ENCODE measurements around the gene GABRA4. TPM values are rescaled to one million over a fixed set of nuclear protein-coding genes. Genes with fewer than 3 reads are reported as not detected.

The GABRA4 gene
- total RNA-seq, 2 experiments from 2014 or later, result not detected

DNA sequence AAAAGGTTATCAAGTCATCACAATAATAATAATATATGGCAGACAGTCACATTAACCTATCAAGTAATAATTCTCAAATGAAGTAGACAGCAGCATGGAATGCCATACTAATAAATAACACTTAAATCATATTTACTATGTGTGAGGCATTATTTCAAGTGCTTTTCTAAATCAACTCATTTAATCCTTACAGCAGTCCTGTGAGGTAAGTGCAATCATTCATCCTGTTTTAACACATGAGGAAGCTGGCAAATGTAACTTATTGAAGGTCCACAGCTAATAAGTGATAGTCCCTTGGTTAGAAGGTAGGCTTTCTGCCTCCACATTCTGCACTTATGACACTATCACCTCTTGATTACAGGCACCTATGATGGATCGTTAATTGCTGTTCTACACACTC, 24.5 kb downstream of the GABRA4 start:
- Mint-ChIP-seq H3K27me3 (peaks cover 13% of the 10 kb centered on the region), H3K27ac (no peak overlapping the region), H3K4me3 (no peak overlapping the region), H3K9me3 (ENCODE audit: low read depth) (no peaks in the 10 kb centered on the region), H3K4me1 (no peaks in the 10 kb centered on the region), H3K36me3 (no peaks in the 10 kb centered on the region)
- CTCF ChIA-PET, result no interaction called here
- DNase-seq (no peak), ATAC-seq (no peak)

GRCh38 chr4:46967631-46968030, 25.8 kb downstream of the GABRA4 start:
- Mint-ChIP-seq H3K9me3 (ENCODE audit: low read depth) (no peaks in the 10 kb centered on the region), H3K36me3 (no peaks in the 10 kb centered on the region), H3K27ac (no peak overlapping the region), H3K4me1 (no peaks in the 10 kb centered on the region), H3K4me3 (no peak overlapping the region), H3K27me3 (peaks cover 17% of the 10 kb centered on the region)
- CTCF ChIA-PET, result no interaction called here
- ATAC-seq (no peak), DNase-seq (no peak)

- ATAC-seq (no peak), DNase-seq (no peak)
- Mint-ChIP-seq H3K36me3 (no peaks in the 10 kb centered on the region), H3K4me3 (no peak overlapping the region), H3K9me3 (ENCODE audit: low read depth) (no peaks in the 10 kb centered on the region), H3K27me3 (peaks cover 5% of the 10 kb centered on the region), H3K4me1 (no peaks in the 10 kb centered on the region), H3K27ac (no peak overlapping the region)
- CTCF ChIA-PET, result interaction anchor here (0.7 kb wide), 1 partner anchor 60 kb away, joined by 4 read pairs; no protein-coding TSS in a partner anchor
Measured at GRCh38 chr4:46958742-46959488, 34.5 kb downstream of the GABRA4 start.

- Mint-ChIP-seq H3K9me3 (ENCODE audit: low read depth) (no peaks in the 10 kb centered on the region), H3K27me3 (peaks cover 5% of the 10 kb centered on the region), H3K4me1 (no peaks in the 10 kb centered on the region), H3K36me3 (no peaks in the 10 kb centered on the region), H3K27ac (no peak overlapping the region), H3K4me3 (no peak overlapping the region)
- CTCF ChIA-PET, result no interaction called here
- ATAC-seq (no peak), DNase-seq (no peak)
Measured at GRCh38 chr4:46956451-46956850, 36.9 kb downstream of the GABRA4 start.

- DNase-seq, result no peak
- Mint-ChIP-seq H3K4me1 (no peaks in the 10 kb centered on the region), H3K9me3 (ENCODE audit: low read depth) (no peaks in the 10 kb centered on the region), H3K27ac (no peak overlapping the region), H3K36me3 (no peaks in the 10 kb centered on the region), H3K27me3 (peaks cover 5% of the 10 kb centered on the region), H3K4me3 (no peak overlapping the region)
- CTCF ChIA-PET, result no interaction called here
- no peak for ATAC-seq
Measured at GRCh38 chr4:46955601-46956000, 37.8 kb downstream of the GABRA4 start.

DNA sequence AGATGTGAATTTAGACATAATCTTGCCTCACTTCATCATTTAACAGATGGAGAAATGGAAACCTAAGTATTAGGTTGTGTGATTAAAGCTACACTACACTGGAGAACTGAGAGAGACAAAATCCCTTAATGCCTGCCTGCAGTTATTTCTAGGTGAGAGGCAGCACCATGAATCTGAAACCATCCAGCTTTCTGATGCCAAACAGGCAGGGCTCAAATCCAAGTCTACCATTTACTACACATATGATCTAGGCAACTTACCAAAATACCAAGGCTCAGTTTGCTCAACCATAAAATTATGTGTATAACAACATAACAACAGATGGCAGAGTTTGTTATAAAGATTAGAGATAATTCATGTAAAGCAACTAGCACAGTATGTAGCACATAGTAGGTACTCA, 38.7 kb downstream of the GABRA4 start:
- Mint-ChIP-seq H3K4me3 (no peak overlapping the region), H3K36me3 (no peaks in the 10 kb centered on the region), H3K9me3 (ENCODE audit: low read depth) (no peaks in the 10 kb centered on the region), H3K27ac (no peak overlapping the region), H3K27me3 (peaks cover 5% of the 10 kb centered on the region), H3K4me1 (no peaks in the 10 kb centered on the region)
- no peak for ATAC-seq
- DNase-seq, result no peak
- CTCF ChIA-PET, result no interaction called here

DNA sequence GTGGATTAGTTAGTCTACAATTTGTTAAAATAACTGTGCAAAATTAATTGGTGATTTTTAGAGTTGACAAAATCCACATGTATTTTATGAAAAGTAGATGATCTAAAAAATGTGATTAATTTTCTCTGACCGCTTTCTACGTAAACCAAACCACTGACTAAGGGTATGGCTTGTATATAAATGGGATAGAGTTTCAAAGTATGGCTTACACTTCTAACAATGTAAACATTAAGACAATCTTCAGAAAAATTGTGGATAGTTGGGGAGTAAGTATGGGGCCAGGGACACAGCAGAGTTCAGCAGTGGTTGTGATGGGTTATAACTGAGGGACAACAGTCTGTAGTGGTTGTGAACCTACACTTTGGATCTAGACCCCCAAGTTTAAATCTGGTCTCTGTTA, 39.8 kb downstream of the GABRA4 start:
- no peak for ATAC-seq
- DNase-seq, result no peak
- Mint-ChIP-seq H3K4me1 (no peaks in the 10 kb centered on the region), H3K27me3 (peaks cover 5% of the 10 kb centered on the region), H3K4me3 (no peak overlapping the region), H3K36me3 (no peaks in the 10 kb centered on the region), H3K27ac (no peak overlapping the region), H3K9me3 (ENCODE audit: low read depth) (no peaks in the 10 kb centered on the region)
- CTCF ChIA-PET, result no interaction called here

- ATAC-seq, result no peak
- CTCF ChIA-PET, result no interaction called here
- peaks cover 9% of the 10 kb centered on the region for H3K27me3 Mint-ChIP-seq
Measured at GRCh38 chr4:46952451-46952850, 40.9 kb downstream of the GABRA4 start.

DNA sequence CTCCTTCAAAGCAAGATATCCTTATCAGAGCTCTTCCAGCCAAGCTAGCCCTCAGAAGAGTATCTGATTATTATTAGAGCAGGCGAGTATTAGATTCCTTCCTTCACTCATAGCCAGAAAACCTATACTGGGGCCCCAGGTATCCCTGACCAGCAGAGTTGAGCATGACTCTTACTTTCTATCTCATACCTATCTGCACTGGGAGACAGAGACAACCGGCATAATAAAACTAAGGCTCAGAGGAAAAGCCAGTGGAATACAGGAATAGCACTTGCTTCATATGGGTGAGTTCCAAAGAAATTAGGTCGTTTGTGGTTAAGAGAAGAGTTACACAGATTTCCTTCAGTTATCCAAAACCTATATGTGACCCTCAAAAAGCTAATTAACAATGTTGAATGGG, 42.6 kb downstream of the GABRA4 start:
- Mint-ChIP-seq H3K36me3 (no peaks in the 10 kb centered on the region), H3K9me3 (ENCODE audit: low read depth) (no peaks in the 10 kb centered on the region), H3K4me3 (no peak overlapping the region), H3K27me3 (peaks cover 15% of the 10 kb centered on the region), H3K27ac (no peak overlapping the region), H3K4me1 (no peaks in the 10 kb centered on the region)
- no peak for DNase-seq
- no peak for ATAC-seq
- CTCF ChIA-PET, result no interaction called here

More at GRCh38 chr4:46952451-46952850, 40.9 kb downstream of the GABRA4 start:
- DNase-seq, result no peak
- H3K9me3 Mint-ChIP-seq (ENCODE audit: low read depth), result no peaks in the 10 kb centered on the region
- H3K36me3 Mint-ChIP-seq, result no peaks in the 10 kb centered on the region
- H3K4me3 Mint-ChIP-seq, result no peak overlapping the region
- no peaks in the 10 kb centered on the region for H3K4me1 Mint-ChIP-seq
- no peak overlapping the region for H3K27ac Mint-ChIP-seq

- Mint-ChIP-seq H3K27me3 (peaks cover 15% of the 10 kb centered on the region), H3K9me3 (ENCODE audit: low read depth) (no peaks in the 10 kb centered on the region), H3K4me3 (no peak overlapping the region), H3K27ac (no peak overlapping the region), H3K4me1 (no peaks in the 10 kb centered on the region), H3K36me3 (no peaks in the 10 kb centered on the region)
- CTCF ChIA-PET, result no interaction called here
- no peak for DNase-seq
- ATAC-seq, result no peak
Measured at GRCh38 chr4:46949822-46950221, 43.6 kb downstream of the GABRA4 start.

GRCh38 chr4:46947541-46947940, 45.8 kb downstream of the GABRA4 start:
- CTCF ChIA-PET, result no interaction called here
- no peaks in the 10 kb centered on the region for H3K36me3 Mint-ChIP-seq
- H3K27ac Mint-ChIP-seq, result no peak overlapping the region
- H3K27me3 Mint-ChIP-seq, result peaks cover 11% of the 10 kb centered on the region
- H3K4me3 Mint-ChIP-seq, result no peak overlapping the region
- no peaks in the 10 kb centered on the region for H3K4me1 Mint-ChIP-seq
- no peak for DNase-seq
- H3K9me3 Mint-ChIP-seq (ENCODE audit: low read depth), result no peaks in the 10 kb centered on the region
- no peak for ATAC-seq

GRCh38 chr4:46946919-46947536, 46.4 kb downstream of the GABRA4 start:
- no peak for ATAC-seq
- Mint-ChIP-seq H3K4me1 (no peaks in the 10 kb centered on the region), H3K9me3 (ENCODE audit: low read depth) (no peaks in the 10 kb centered on the region)

DNA sequence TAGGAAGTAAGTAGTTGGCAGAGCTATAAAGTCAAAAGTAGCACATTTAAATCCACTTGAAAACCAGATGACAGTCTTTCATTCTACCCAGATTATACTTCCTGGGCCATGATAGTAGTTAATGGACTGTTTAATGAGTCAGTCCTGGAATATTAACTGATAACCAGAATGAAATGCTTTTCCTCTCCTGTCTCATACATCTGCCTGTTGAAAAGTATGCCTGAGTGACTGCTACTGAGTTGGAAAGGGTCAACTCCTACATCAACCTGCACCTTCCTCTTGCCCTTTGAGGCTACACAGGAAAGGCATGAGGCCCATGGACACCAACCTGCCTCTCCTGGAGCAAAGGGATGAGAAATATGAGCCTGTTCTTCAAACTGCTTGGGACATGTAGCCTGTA, 48.3 kb downstream of the GABRA4 start:
- Mint-ChIP-seq H3K9me3 (ENCODE audit: low read depth) (no peaks in the 10 kb centered on the region), H3K27ac (no peak overlapping the region), H3K36me3 (no peaks in the 10 kb centered on the region), H3K27me3 (peaks cover 11% of the 10 kb centered on the region), H3K4me1 (no peaks in the 10 kb centered on the region), H3K4me3 (no peak overlapping the region)
- CTCF ChIA-PET, result no interaction called here
- DNase-seq (no peak), ATAC-seq (no peak)

More at GRCh38 chr4:46946919-46947536, 46.4 kb downstream of the GABRA4 start:
- Mint-ChIP-seq H3K27ac (no peak overlapping the region), H3K4me3 (no peak overlapping the region), H3K27me3 (peaks cover 11% of the 10 kb centered on the region), H3K36me3 (no peaks in the 10 kb centered on the region)
- DNase-seq, result no peak
- CTCF ChIA-PET, result no interaction called here

GRCh38 chr4:46944345-46944744, 49.0 kb downstream of the GABRA4 start:
- Mint-ChIP-seq H3K4me1 (no peaks in the 10 kb centered on the region), H3K4me3 (no peak overlapping the region), H3K36me3 (no peaks in the 10 kb centered on the region), H3K9me3 (ENCODE audit: low read depth) (no peaks in the 10 kb centered on the region), H3K27me3 (peaks cover 11% of the 10 kb centered on the region), H3K27ac (no peak overlapping the region)
- CTCF ChIA-PET, result no interaction called here
- ATAC-seq (no peak), DNase-seq (no peak)

Data from activated CD8-positive, alpha-beta memory T cell treated with anti-CD3 and anti-CD28 coated beads, Interleukin-2, amount 10 ng/mL, durations not matched to agents 7 days and 5 days (primary cell).